ENCODE results near the gene CSRNP3.

GRCh38 chr2:165471349-165471950, 2.0 kb downstream of the CSRNP3 start:
- TF ChIP-seq CTCF (IDR thresholded peaks at IDR 0.05 in 2 of 3, conservative IDR thresholded peaks at IDR 0.05 in 1 of 3; ENCODE audit: borderline replicate concordance in 1 of 3, insufficient read depth in 1 of 3, low read depth in 2 of 3, low read length in 2 of 3) (no peak), ZFX (IDR thresholded peaks at IDR 0.05) (no peak), POLR2A (IDR thresholded peaks at IDR 0.05; ENCODE audit: borderline replicate concordance, extremely low read depth, insufficient read depth, insufficient read length) (no peak), RAD21 (IDR thresholded peaks at IDR 0.05; ENCODE audit: low read depth) (no peak), MAX (IDR thresholded peaks at IDR 0.05) (no peak), ZNF274 (IDR thresholded peaks at IDR 0.05; ENCODE audit: low read depth, low read length) (no peak), REST (IDR thresholded peaks at IDR 0.05; ENCODE audit: low read depth) (no peak), POLR2AphosphoS5 (IDR thresholded peaks at IDR 0.05; ENCODE audit: low read depth, low read length) (no peak), SIN3A (IDR thresholded peaks at IDR 0.05; ENCODE audit: low read depth) (no peak), CEBPB (IDR thresholded peaks at IDR 0.05; ENCODE audit: low read depth) (no peak), TCF7L2 (IDR thresholded peaks at IDR 0.05; ENCODE audit: borderline replicate concordance, extremely low read depth, insufficient read depth, insufficient read length) (no peak)
